H9 (cell line): ENCODE data around the gene INPP5A. TPM values are rescaled to one million over a fixed set of nuclear protein-coding genes. Genes with fewer than 3 reads are reported as not detected.

Source experiments
- DNase-seq: peaks from one replicate; pipeline ENCODE4 v3.0.0-alpha.2; 2017
- H2AFZ ChIP-seq: one replicate; pipeline ENCODE4 v1.6.1; 2013; ENCODE audit warnings: mild to moderate bottlenecking, low read length, control low read depth, moderate library complexity
- H2AK5ac ChIP-seq: 2 replicates; pipeline ENCODE4 v1.6.1; 2013; ENCODE audit warnings: low read length, control low read depth, mixed read lengths; ENCODE audit not compliant: insufficient read length
- H2BK120ac ChIP-seq: one replicate; pipeline ENCODE4 v1.6.1; 2013; ENCODE audit warnings: low read depth, mild to moderate bottlenecking, low read length, control low read depth, inconsistent platforms; ENCODE audit not compliant: poor library complexity, severe bottlenecking
- H2BK12ac ChIP-seq: 2 replicates; pipeline ENCODE4 v1.6.1; 2013; ENCODE audit warnings: low read length, control low read depth, mixed read lengths, low read depth; ENCODE audit not compliant: insufficient read length
- H2BK15ac ChIP-seq: 2 replicates; pipeline ENCODE4 v1.6.1; 2013; ENCODE audit warnings: low read depth, low read length, control low read depth
- H2BK20ac ChIP-seq: one replicate; pipeline ENCODE4 v1.6.1; 2013; ENCODE audit warnings: low read depth, mild to moderate bottlenecking, low read length, control low read depth, inconsistent platforms; ENCODE audit not compliant: poor library complexity, severe bottlenecking
- H2BK5ac ChIP-seq: 2 replicates; pipeline ENCODE4 v1.6.1; 2013; ENCODE audit warnings: low read length, control low read depth, mixed read lengths; ENCODE audit not compliant: insufficient read length
- H3K14ac ChIP-seq: 2 replicates; pipeline ENCODE4 v1.6.1; 2013; ENCODE audit warnings: low read length, control low read depth; ENCODE audit not compliant: insufficient read depth
- H3K18ac ChIP-seq: 2 replicates; pipeline ENCODE4 v1.6.1; 2013; ENCODE audit warnings: low read depth, mild to moderate bottlenecking, mixed read lengths, low read length, control low read depth; ENCODE audit not compliant: insufficient read length
- H3K23ac ChIP-seq: 2 replicates; pipeline ENCODE4 v1.6.1; 2013; ENCODE audit warnings: low read length, control low read depth, mixed read lengths, low read depth; ENCODE audit not compliant: insufficient read length
- H3K23me2 ChIP-seq: 2 replicates; pipeline ENCODE4 v1.6.1; 2013; ENCODE audit warnings: low read depth, mild to moderate bottlenecking, mixed read lengths, low read length, control low read depth; ENCODE audit not compliant: insufficient read length, poor library complexity, severe bottlenecking
- H3K27ac ChIP-seq: 2 replicates; pipeline ENCODE4 v1.5.1; 2013; ENCODE audit warnings: low read length, control low read depth, mixed read lengths, low read depth; ENCODE audit not compliant: insufficient read length
- H3K27me3 ChIP-seq: 2 replicates; pipeline ENCODE4 v1.6.1; 2013; ENCODE audit warnings: low read length, control low read depth, inconsistent platforms; ENCODE audit not compliant: insufficient read depth
- H3K4ac ChIP-seq: 2 replicates; pipeline ENCODE4 v1.6.1; 2013; ENCODE audit warnings: low read depth, mild to moderate bottlenecking, control low read depth, inconsistent platforms, low read length, moderate library complexity
- H3K4me1 ChIP-seq: 2 replicates; pipeline ENCODE4 v1.6.1; 2013; ENCODE audit warnings: low read length, control low read depth, inconsistent platforms; ENCODE audit not compliant: insufficient read depth
- H3K4me2 ChIP-seq: 2 replicates; pipeline ENCODE4 v1.6.1; 2013; ENCODE audit warnings: low read length, control low read depth, mixed read lengths; ENCODE audit not compliant: insufficient read length, insufficient read depth
- H3K56ac ChIP-seq: 2 replicates; pipeline ENCODE4 v1.6.1; 2013; ENCODE audit warnings: low read depth, mild to moderate bottlenecking, mixed read lengths, low read length, control low read depth; ENCODE audit not compliant: insufficient read length
- H3K79me1 ChIP-seq: 2 replicates; pipeline ENCODE4 v1.6.1; 2013; ENCODE audit warnings: low read depth, mild to moderate bottlenecking, moderate library complexity, low read length, control low read depth, inconsistent platforms; ENCODE audit not compliant: insufficient read depth, poor library complexity, severe bottlenecking
- H3K79me2 ChIP-seq: 2 replicates; pipeline ENCODE4 v1.6.1; 2013; ENCODE audit warnings: low read length, control low read depth, inconsistent platforms; ENCODE audit not compliant: insufficient read depth
- H3K9ac ChIP-seq: 2 replicates; pipeline ENCODE4 v1.6.1; 2013; ENCODE audit warnings: low read length, control low read depth, mixed read lengths; ENCODE audit not compliant: insufficient read length; ENCODE audit errors: extremely low read depth
- H3K9me3 ChIP-seq: one replicate; pipeline ENCODE4 v1.6.1; 2013; ENCODE audit warnings: low read depth, low read length, inconsistent platforms; ENCODE audit not compliant: control insufficient read depth
- H3T11ph ChIP-seq: one replicate; pipeline ENCODE4 v1.6.1; 2013; ENCODE audit warnings: mild to moderate bottlenecking, low read length, control low read depth, inconsistent platforms
- H4K20me1 ChIP-seq: one replicate; pipeline ENCODE4 v1.6.1; 2013; ENCODE audit not compliant: control insufficient read depth, insufficient read length, insufficient read depth
- H4K5ac ChIP-seq: 2 replicates; pipeline ENCODE4 v1.6.1; 2013; ENCODE audit warnings: low read depth, mild to moderate bottlenecking, mixed read lengths, low read length, control low read depth; ENCODE audit not compliant: insufficient read length
- H4K8ac ChIP-seq: replicated peaks from 2 replicates; pipeline ENCODE4 v1.6.1; 2013; ENCODE audit warnings: low read length, control low read depth, mixed read lengths, low read depth; ENCODE audit not compliant: insufficient read length
- H4K91ac ChIP-seq: 2 replicates; pipeline ENCODE4 v1.6.1; 2013; ENCODE audit warnings: low read depth, mild to moderate bottlenecking, moderate library complexity, mixed read lengths, low read length, control low read depth; ENCODE audit not compliant: insufficient read length
- H3K27ac Mint-ChIP-seq, 3 experiments: 2 replicates in 2 of 3; 3 replicates in 1 of 3; pipeline ENCODE4 v1.8.0; 2020 to 2021; ENCODE audit warnings: mixed read lengths in 3 of 3, mild to moderate bottlenecking in 1 of 3, moderate library complexity in 1 of 3
- H3K27me3 Mint-ChIP-seq: 2 replicates; pipeline ENCODE4 v1.8.0; 2021; ENCODE audit warnings: low read depth, mild to moderate bottlenecking, moderate library complexity, mixed read lengths
- H3K36me3 Mint-ChIP-seq, 3 experiments: 2 replicates in 2 of 3; 3 replicates in 1 of 3; pipeline ENCODE4 v1.8.0; 2020 to 2021; ENCODE audit warnings: low read depth in 3 of 3, mixed read lengths in 3 of 3; ENCODE audit not compliant: insufficient read depth in 1 of 3
- H3K4me1 Mint-ChIP-seq, 2 experiments: 2 replicates each; pipeline ENCODE4 v1.8.0; 2020; ENCODE audit warnings: mixed read lengths in 2 of 2
- H3K4me3 Mint-ChIP-seq, 2 experiments: 2 replicates in 1 of 2; 3 replicates in 1 of 2; pipeline ENCODE4 v1.8.0; 2020 to 2021; ENCODE audit warnings: mild to moderate bottlenecking in 2 of 2, mixed read lengths in 2 of 2, moderate library complexity in 1 of 2
- H3K9me3 Mint-ChIP-seq, 2 experiments: 2 replicates in 1 of 2; 3 replicates in 1 of 2; pipeline ENCODE4 v1.8.0; 2020; ENCODE audit warnings: mild to moderate bottlenecking in 2 of 2, mixed read lengths in 2 of 2, moderate library complexity in 1 of 2
- WGBS: extraction: QIAGEN DNeasy Blood & Tissue Kit; methylation state at CpG from one replicate; pipeline ENCODE4 v1.1.7; 2013; ENCODE audit warnings: missing lambda C conversion rate, low lambda C conversion rate, mixed read lengths; ENCODE audit not compliant: insufficient read length; ENCODE audit errors: extremely low coverage; 5-methylcytosine and 5-hydroxymethylcytosine counted together
- total RNA-seq: library from RNA; stranded (reverse); gene quantifications from 2 replicates; pipeline ENCODE4 v1.2.1, GENCODE V29; 2021
- TF ChIP-seq, protein P1 (sequence below): fragments of 200-600 bp; sonication (generic); conservative IDR thresholded peaks from 3 replicates; pipeline ENCODE4 v1.8.0; 2021; ENCODE audit warnings: antibody characterized with exemption, mild to moderate bottlenecking

The INPP5A gene
- total RNA-seq, 1 experiment from 2014 or later = 17.7 TPM

DNA sequence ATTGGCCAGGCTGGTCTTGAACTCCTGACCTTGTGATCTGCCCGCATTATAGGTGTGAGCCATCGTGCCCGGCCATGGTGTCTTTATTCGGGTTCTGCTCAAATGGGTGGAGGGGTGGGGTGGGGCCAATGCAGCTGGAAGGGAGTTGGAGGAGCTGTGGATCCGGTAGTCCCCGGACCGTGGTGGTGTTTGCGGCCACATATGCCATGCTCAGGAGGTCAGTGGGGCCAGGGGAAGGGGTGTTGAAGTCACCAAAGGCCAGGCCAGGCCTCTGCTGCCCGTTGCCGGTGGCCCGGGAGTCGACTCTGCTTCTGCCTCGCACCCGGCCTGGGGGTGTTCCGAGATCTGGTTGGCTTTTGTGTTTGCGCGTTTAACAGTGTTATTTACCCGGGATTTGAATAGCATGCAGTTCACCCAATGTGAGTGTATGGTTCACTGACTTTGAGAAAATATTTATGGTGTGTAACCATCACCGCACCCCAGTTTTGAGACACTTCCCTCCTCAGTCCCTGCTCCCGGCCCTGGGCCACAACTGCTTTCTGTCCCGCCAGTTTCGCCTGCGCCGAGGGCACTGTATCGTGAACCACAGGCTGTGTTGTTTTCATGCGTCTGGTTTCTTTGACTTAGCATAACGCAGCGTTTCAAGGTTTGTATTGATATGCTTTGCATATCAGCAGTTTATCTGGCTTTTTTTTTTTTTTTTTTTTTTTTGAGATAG, 10.7 kb downstream of the INPP5A start:
- H3K27me3 Mint-ChIP-seq = no peaks in the 10 kb centered on the region; the same call in none of the 2 replicates
- Histone ChIP-seq H3K4ac (no peak overlapping the region), H2BK15ac (no peak overlapping the region), H3K23me2 (no peaks in the 10 kb centered on the region), H3K79me2 (peaks cover 2% of the 10 kb centered on the region; the same call in 1 of the 2 replicates), H3K4me1 (no peaks in the 10 kb centered on the region), H3K56ac (no peak overlapping the region), H3K14ac (no peak overlapping the region), H3K9ac (no peak overlapping the region), H2AFZ (no peak overlapping the region), H4K8ac (no peak overlapping the region), H2BK120ac (no peak overlapping the region), H3T11ph (no peak overlapping the region), H3K18ac (no peak overlapping the region), H3K27ac (no peak overlapping the region), H3K27me3 (no peaks in the 10 kb centered on the region), H4K91ac (no peak overlapping the region), H3K23ac (no peak overlapping the region), H3K9me3 (no peaks in the 10 kb centered on the region), H2AK5ac (no peak overlapping the region), H2BK20ac (no peak overlapping the region), H3K79me1 (no peaks in the 10 kb centered on the region), H4K20me1 (no peaks in the 10 kb centered on the region), H2BK12ac (no peak overlapping the region), H4K5ac (no peak overlapping the region), H3K4me2 (no peak overlapping the region), H2BK5ac (no peak overlapping the region)
- WGBS = no CpG with 5 or more reads among the region's 28 CpGs
- no peak overlapping the region for H3K4me3 Mint-ChIP-seq
- no peaks in the 10 kb centered on the region for H3K9me3 Mint-ChIP-seq
- peaks cover 7 to 14% of the 10 kb centered on the region in 2 experiments; a peak in 2 of 4 replicates for H3K4me1 Mint-ChIP-seq
- DNase-seq = no peak
- H3K27ac Mint-ChIP-seq = no peak overlapping the region
- TF ChIP-seq, protein P1, sequence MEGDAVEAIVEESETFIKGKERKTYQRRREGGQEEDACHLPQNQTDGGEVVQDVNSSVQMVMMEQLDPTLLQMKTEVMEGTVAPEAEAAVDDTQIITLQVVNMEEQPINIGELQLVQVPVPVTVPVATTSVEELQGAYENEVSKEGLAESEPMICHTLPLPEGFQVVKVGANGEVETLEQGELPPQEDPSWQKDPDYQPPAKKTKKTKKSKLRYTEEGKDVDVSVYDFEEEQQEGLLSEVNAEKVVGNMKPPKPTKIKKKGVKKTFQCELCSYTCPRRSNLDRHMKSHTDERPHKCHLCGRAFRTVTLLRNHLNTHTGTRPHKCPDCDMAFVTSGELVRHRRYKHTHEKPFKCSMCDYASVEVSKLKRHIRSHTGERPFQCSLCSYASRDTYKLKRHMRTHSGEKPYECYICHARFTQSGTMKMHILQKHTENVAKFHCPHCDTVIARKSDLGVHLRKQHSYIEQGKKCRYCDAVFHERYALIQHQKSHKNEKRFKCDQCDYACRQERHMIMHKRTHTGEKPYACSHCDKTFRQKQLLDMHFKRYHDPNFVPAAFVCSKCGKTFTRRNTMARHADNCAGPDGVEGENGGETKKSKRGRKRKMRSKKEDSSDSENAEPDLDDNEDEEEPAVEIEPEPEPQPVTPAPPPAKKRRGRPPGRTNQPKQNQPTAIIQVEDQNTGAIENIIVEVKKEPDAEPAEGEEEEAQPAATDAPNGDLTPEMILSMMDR = no peak
- H3K36me3 Mint-ChIP-seq = no peaks in the 10 kb centered on the region
